Fibroblast of the aortic adventitia (primary cell): ENCODE measurements around the gene MROH7. TPM values are rescaled to one million over a fixed set of nuclear protein-coding genes. Genes with fewer than 3 reads are reported as not detected.

Experiments
- DNase-seq: peaks from one replicate; pipeline ENCODE4 v3.0.0-alpha.2; 2010; ENCODE audit warnings: low read depth
- H3K4me3 ChIP-seq: 2 replicates; pipeline ENCODE4 v1.5.1; 2011; ENCODE audit warnings: low read depth, mild to moderate bottlenecking, control low read depth, low read length, moderate library complexity
- total RNA-seq: library from RNA; depleted of rRNA; stranded (reverse); fragments of >200 nt; gene quantifications from 2 replicates; pipeline ENCODE4 v1.2.3, GENCODE V29; 2012; ENCODE audit warnings: low replicate concordance
- TF ChIP-seq, protein P1 (sequence below): IDR thresholded peaks from 2 replicates; pipeline ENCODE4 v1.5.1; 2011; ENCODE audit warnings: mild to moderate bottlenecking, low read length, control low read depth, inconsistent platforms; ENCODE audit not compliant: insufficient read depth

Gene MROH7
- total RNA-seq, 1 donor, result 0.27 TPM

DNA sequence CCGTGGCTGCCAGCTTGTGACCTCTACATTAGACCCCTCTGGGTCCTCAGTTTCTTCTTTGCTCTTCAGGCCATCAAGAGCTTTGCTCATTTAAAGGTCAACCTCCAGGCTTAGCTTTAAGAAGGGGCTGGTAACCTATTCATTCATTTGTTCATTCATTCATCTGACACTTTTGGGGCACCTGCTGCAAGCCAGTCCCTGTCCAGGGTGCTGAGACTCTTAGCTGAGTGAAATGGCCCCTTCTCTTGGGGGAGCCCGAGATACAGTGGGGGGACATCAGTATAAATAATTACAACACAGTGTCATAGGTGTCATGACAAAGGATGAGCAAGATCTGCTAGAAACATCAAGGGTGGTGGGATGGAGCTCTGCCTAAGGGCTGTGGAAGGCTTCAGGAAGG lies 63.6 kb downstream of the MROH7 start:
- no peak overlapping the region for H3K4me3 ChIP-seq
- TF ChIP-seq, protein P1, sequence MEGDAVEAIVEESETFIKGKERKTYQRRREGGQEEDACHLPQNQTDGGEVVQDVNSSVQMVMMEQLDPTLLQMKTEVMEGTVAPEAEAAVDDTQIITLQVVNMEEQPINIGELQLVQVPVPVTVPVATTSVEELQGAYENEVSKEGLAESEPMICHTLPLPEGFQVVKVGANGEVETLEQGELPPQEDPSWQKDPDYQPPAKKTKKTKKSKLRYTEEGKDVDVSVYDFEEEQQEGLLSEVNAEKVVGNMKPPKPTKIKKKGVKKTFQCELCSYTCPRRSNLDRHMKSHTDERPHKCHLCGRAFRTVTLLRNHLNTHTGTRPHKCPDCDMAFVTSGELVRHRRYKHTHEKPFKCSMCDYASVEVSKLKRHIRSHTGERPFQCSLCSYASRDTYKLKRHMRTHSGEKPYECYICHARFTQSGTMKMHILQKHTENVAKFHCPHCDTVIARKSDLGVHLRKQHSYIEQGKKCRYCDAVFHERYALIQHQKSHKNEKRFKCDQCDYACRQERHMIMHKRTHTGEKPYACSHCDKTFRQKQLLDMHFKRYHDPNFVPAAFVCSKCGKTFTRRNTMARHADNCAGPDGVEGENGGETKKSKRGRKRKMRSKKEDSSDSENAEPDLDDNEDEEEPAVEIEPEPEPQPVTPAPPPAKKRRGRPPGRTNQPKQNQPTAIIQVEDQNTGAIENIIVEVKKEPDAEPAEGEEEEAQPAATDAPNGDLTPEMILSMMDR, result no peak
- DNase-seq, result no peak

DNA sequence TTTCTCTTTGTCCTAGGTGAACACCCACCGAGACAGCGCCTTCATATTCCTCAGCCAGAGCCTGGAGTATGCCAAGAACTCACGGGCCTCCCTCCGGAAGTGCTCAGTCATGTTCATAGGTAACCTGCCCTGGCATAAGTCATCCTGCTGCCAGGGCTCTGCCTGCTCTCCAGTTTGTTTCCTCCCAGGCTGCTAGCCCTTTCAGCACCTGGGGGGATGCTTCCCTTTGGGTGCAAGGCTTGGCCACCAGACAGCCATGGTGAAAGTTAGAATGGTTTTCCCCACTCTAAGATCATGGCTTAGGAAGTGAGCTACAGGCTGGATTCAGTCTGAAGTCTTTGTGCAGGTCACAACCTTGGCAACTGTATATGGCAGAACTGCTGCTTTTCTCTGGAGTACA lies 64.8 kb downstream of the MROH7 start:
- H3K4me3 ChIP-seq, result no peak overlapping the region
- no peak for DNase-seq
- TF ChIP-seq, protein P1, result no peak

DNA sequence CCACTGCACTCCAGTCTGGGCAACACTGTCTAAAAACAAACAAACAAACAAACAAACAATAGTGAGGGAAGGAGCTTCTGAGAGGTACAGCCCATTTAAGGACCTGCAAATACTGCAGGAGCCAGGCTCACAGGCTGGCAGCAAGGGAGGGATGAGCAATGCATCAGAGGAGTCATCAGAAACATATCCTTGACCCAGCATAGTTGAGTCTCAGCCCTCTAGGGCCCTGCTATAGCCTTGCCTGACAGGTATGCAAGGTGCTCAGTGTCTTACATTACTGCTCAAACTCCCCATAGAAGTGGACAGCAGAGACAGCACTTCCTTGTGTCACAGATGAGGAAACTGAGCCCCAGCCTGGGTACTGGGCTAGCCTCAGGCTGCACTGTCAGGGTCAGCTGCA lies 66.8 kb downstream of the MROH7 start:
- TF ChIP-seq, protein P1, result no peak
- no peak for DNase-seq

DNA sequence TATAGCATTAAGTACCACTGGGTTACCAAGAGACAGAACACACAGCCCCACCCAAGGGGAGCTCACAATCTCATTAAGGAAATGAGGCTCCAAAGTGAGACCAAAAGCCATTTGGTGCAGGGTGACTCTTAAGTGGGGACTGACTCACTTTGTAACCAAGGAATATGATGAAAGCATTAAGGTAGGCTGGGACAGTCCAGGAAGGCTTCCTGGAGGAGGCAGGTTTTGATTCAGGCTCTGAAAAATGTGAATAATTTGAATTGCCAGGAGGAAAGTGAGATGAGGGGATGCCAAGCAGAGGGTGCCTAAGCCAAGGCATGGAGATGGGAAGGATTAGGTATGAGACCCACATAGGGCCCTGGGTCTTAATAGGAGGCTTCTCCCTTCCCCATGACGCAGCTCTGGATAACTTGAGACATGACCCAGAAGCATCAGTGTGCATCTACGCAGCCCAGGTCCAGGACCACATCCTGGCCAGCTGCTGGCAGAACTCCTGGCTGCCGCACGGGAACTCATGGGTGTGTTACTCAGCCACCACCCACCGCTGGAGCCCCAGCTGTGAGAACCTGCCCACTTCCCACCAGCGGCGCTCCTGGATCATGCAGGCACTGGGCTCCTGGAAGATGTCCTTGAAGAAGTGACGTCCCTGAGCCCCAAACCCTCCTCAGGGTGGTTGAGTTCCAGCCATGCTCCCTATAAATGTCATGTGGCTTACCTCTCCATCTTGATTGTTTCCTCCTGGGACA lies 68.1 kb downstream of the MROH7 start:
- DNase-seq, result no peak
- H3K4me3 ChIP-seq, result no peak overlapping the region
- TF ChIP-seq, protein P1, result no peak

More for the DNA sequence above, 66.8 kb downstream of the MROH7 start:
- no peak overlapping the region for H3K4me3 ChIP-seq

DNA sequence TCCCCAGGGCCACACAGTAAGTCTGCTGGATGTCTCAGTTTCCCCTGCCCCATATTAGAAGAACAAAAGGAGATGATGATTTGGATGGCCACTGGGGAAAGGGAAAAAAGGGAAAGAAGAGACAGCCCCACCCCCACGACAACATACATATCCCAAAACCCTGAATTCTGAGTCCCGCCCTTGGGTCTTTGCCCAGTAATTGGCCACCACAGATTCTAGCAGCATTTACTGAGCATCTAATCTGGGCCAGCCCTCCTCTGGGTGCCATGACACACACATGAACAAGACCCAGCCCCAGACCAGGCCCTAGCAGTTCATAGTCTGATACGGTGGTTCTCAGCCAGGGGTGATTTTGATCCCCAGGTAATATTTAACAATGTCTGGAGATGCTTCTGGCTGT lies 68.8 kb downstream of the MROH7 start:
- TF ChIP-seq, protein P1, result no peak
- H3K4me3 ChIP-seq, result no peak overlapping the region
- peak; percentile 21 for DNase-seq

DNA sequence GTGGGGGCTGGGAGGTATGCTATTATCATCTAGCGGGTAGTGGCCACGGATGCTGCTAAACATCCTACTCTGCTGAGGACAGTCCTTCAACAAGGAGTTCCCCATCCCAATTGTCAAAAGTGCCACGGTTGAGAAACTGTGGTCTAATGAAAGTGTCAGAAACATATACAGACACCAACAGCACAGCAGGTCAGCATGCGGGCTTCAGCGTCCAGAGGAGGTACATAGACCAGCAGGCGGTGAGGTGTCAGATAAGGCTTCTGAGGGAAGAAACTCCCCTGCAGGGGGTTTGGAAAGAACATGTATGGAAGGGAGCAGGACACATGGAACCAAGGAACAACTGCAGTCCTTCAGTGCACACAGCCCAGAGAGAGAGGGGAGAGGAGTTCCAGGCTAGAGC lies 69.3 kb downstream of the MROH7 start:
- no peak overlapping the region for H3K4me3 ChIP-seq
- DNase-seq, result no peak
- TF ChIP-seq, protein P1, result no peak

DNA sequence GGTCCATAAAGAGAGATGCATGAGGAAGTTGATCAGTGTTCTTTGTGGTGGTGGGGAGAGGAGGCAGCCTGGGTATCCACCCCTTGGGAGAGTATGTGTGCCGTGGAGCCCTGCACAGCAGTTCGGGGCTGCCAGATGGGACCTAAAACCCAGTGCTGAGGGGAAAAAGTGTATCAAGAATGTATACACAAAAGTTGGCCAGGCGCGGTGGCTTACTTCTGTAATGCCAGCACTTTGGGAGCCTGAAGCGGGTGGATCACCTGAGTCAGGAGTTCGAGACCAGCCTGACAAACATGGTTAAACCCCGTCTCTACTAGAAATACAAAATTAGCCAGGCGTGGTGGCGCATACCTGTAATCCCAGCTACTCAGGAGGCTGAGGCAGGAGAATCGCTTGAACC lies 70.0 kb downstream of the MROH7 start:
- TF ChIP-seq, protein P1, result no peak
- H3K4me3 ChIP-seq, result no peak overlapping the region
- DNase-seq, result no peak
